DND-41 (cell line): Measurements from ENCODE around the gene DHRS3.
A peak's percentile ranks its signal among the peaks of the same experiment; 100 is the strongest.

Source experiments
- ATAC-seq: fragments of 200-7000 bp; cut with Tn5 transposase; 3 replicates; pipeline ENCODE4 v1.9.1; 2021; ENCODE audit warnings: low read depth; ENCODE audit not compliant: insufficient read depth
- DNase-seq: peaks from one replicate; pipeline ENCODE4 v3.0.0-alpha.2; 2020
- H2AFZ ChIP-seq: 2 replicates; pipeline ENCODE4 v1.6.0; 2012; ENCODE audit warnings: low read depth, low read length
- H3K27ac ChIP-seq: 2 replicates; pipeline ENCODE4 v1.5.1; 2012; ENCODE audit warnings: low read length, inconsistent platforms
- H3K27me3 ChIP-seq: fragments of 200-600 bp; sonication (generic); 2 replicates; pipeline ENCODE4 v1.6.0; 2012; ENCODE audit warnings: low read length, mild to moderate bottlenecking, inconsistent platforms; ENCODE audit not compliant: insufficient read depth, poor library complexity
- H3K36me3 ChIP-seq: 2 replicates; pipeline ENCODE4 v1.5.1; 2012; ENCODE audit warnings: low read length, inconsistent platforms; ENCODE audit not compliant: insufficient read depth
- H3K4me1 ChIP-seq: 2 replicates; pipeline ENCODE4 v1.5.1; 2012; ENCODE audit warnings: mild to moderate bottlenecking, low read length; ENCODE audit not compliant: insufficient read depth
- H3K4me2 ChIP-seq: 2 replicates; pipeline ENCODE4 v1.6.0; 2012; ENCODE audit warnings: mild to moderate bottlenecking, moderate library complexity, low read length, inconsistent platforms; ENCODE audit not compliant: insufficient read depth
- H3K4me3 ChIP-seq, 2 experiments: fragments of 200-600 bp in 1 of 2; shearing (Covaris generic) in 1 of 2; 2 replicates each; pipeline ENCODE4 v1.5.1; 2012 to 2016; ENCODE audit warnings: inconsistent platforms in 2 of 2, low read length in 2 of 2, mild to moderate bottlenecking in 2 of 2, low read depth in 1 of 2, moderate library complexity in 1 of 2
- H3K79me2 ChIP-seq: 2 replicates; pipeline ENCODE4 v1.6.0; 2012; ENCODE audit warnings: low read length, inconsistent platforms; ENCODE audit not compliant: insufficient read depth
- H3K9ac ChIP-seq: 2 replicates; pipeline ENCODE4 v1.6.0; 2012; ENCODE audit warnings: low read depth, mild to moderate bottlenecking, inconsistent platforms, low read length, moderate library complexity
- H3K9me3 ChIP-seq: 2 replicates; pipeline ENCODE4 v1.5.1; 2012; ENCODE audit warnings: low read length, moderate library complexity, mild to moderate bottlenecking, inconsistent platforms; ENCODE audit not compliant: insufficient read depth, severe bottlenecking
- H4K20me1 ChIP-seq: 2 replicates; pipeline ENCODE4 v1.6.0; 2012; ENCODE audit warnings: low read length; ENCODE audit not compliant: insufficient read depth
- EZH2 ChIP-seq: IDR thresholded peaks from 3 replicates; pipeline ENCODE4 v1.6.1; 2012; ENCODE audit warnings: borderline replicate concordance, low read depth, mild to moderate bottlenecking, moderate library complexity, low read length, inconsistent platforms; ENCODE audit not compliant: severe bottlenecking
- TF ChIP-seq, protein P1 (sequence below): IDR thresholded peaks from 2 replicates; pipeline ENCODE4 v1.5.1; 2012; ENCODE audit warnings: borderline replicate concordance, low read length, moderate library complexity, mild to moderate bottlenecking; ENCODE audit not compliant: poor library complexity, severe bottlenecking; ENCODE audit errors: extremely low read depth

DHRS3 gene

DNA sequence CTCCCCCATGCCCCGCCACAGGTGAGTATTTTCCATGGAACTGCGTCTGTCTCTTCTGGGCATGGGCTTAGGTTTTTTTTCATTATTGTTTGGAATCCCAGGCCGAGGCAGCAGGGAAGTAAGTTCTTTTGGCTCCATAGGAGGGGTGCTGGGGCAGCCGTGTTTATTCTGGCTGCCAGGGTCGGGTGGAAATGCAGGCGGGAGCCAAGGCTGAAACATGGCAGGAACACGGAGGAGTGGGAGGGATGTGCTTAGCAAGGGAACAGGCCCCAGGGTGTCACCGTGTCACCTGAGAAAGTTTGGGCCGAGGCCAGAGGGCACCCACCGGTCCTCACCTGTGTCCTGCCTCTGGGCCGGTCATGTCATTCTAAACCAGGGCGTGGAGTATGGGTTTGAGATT lies 4.5 kb upstream of the DHRS3 start:
- TF ChIP-seq EZH2, result no peak
- TF ChIP-seq, protein P1, sequence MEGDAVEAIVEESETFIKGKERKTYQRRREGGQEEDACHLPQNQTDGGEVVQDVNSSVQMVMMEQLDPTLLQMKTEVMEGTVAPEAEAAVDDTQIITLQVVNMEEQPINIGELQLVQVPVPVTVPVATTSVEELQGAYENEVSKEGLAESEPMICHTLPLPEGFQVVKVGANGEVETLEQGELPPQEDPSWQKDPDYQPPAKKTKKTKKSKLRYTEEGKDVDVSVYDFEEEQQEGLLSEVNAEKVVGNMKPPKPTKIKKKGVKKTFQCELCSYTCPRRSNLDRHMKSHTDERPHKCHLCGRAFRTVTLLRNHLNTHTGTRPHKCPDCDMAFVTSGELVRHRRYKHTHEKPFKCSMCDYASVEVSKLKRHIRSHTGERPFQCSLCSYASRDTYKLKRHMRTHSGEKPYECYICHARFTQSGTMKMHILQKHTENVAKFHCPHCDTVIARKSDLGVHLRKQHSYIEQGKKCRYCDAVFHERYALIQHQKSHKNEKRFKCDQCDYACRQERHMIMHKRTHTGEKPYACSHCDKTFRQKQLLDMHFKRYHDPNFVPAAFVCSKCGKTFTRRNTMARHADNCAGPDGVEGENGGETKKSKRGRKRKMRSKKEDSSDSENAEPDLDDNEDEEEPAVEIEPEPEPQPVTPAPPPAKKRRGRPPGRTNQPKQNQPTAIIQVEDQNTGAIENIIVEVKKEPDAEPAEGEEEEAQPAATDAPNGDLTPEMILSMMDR, result no peak
- H3K27ac ChIP-seq, result no peak overlapping the region
- H2AFZ ChIP-seq, result no peak overlapping the region
- H3K4me1 ChIP-seq, result peaks cover 38% of the 10 kb centered on the region
- H3K4me3 ChIP-seq, result no peak overlapping the region
- no peaks in the 10 kb centered on the region; the same call in 1 of the 2 replicates for H3K79me2 ChIP-seq
- no peaks in the 10 kb centered on the region for H3K27me3 ChIP-seq
- H3K4me2 ChIP-seq, result no peak overlapping the region
- no peak overlapping the region for H3K9ac ChIP-seq
- ATAC-seq (no peak), DNase-seq (no peak)
- no peaks in the 10 kb centered on the region for H3K9me3 ChIP-seq
- no peaks in the 10 kb centered on the region for H3K36me3 ChIP-seq
- no peaks in the 10 kb centered on the region for H4K20me1 ChIP-seq

DNA sequence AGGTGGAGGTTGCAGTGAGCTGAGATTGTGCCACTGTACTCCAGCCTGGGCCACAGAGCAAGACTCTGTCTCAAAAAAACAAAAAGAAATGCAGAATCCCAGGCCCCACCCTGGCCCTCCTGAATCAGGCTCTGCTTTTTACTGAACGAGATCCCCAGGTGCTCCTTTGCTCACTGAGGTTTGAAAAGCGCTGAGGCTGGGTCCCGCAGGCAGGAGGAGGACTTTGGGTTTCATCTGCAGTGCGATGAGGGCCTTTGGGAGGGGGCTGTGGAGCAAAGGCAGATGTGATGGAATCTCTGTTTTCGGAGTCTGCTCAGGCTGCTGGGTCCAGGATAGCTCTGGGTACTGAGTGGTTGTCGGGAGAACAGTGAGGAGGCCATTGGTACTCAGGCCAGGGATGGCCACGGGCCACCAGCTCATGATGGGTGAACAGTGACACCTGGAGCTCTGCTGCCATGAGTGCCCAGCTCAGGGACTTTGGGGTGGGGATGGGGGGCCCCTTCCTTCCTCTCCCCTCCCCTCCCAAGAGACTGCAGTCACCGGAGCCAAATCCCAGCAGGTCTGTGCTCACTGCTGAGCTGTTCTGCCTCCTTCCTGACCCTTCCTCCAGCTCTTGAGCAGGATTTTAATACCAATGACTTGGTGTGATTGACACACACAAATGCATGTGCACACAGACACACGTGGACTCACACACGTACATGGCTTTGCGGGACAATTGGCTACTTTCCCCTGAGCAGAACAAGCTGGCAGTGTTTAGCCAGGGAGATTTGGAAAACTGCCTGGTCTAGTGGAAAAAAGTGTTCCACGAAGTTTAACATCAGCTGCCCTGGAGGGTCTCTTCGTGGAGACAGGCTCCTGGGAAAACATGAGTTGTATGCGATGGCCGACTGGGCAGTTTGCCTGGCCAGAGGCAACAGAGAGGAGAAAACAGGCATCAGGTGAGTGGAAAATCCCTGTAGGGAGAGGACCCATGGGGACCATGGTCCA lies 3.6 kb upstream of the DHRS3 start:
- Histone ChIP-seq H3K4me2 (no peak overlapping the region), H3K36me3 (no peaks in the 10 kb centered on the region; the same call in 1 of the 2 replicates), H3K9ac (no peak overlapping the region), H3K27ac (peak overlapping the region; percentile 8; the same call in 1 of the 2 replicates), H4K20me1 (no peaks in the 10 kb centered on the region), H2AFZ (no peak overlapping the region), H3K4me1 (peaks cover 43% of the 10 kb centered on the region), H3K79me2 (peaks cover 9% of the 10 kb centered on the region), H3K27me3 (peaks cover 5% of the 10 kb centered on the region), H3K4me3 (no peak overlapping the region), H3K9me3 (no peaks in the 10 kb centered on the region)
- no peak for ATAC-seq
- TF ChIP-seq, protein P1, result no peak
- no peak for TF ChIP-seq EZH2
- no peak for DNase-seq

- peaks cover 5% of the 10 kb centered on the region for H3K27me3 ChIP-seq
- ATAC-seq (no peak), DNase-seq (no peak)
- peak overlapping the region; percentile 63 for H3K27ac ChIP-seq
- no peak overlapping the region for H2AFZ ChIP-seq
- H3K4me1 ChIP-seq, result peaks cover 50% of the 10 kb centered on the region
- no peak overlapping the region for H3K4me3 ChIP-seq
- H3K4me2 ChIP-seq, result peak overlapping the region; percentile 68
- peaks cover 16% of the 10 kb centered on the region for H3K79me2 ChIP-seq
- TF ChIP-seq EZH2, result no peak
- TF ChIP-seq, protein P1, result no peak
- H3K9ac ChIP-seq, result peak overlapping the region; percentile 23
- 0 out of 2 replicates have a peak, but pooled peaks cover 3% of the 10 kb centered on the region for H4K20me1 ChIP-seq
- no peaks in the 10 kb centered on the region; the same call in 1 of the 2 replicates for H3K36me3 ChIP-seq
- H3K9me3 ChIP-seq, result no peaks in the 10 kb centered on the region
Measured at GRCh38 chr1:12620931-12621330, 2.9 kb upstream of the DHRS3 start.
